ENCODE measurements around the gene ZBTB16. TPM values are rescaled to one million over a fixed set of nuclear protein-coding genes. Genes with fewer than 3 reads are reported as not detected.
A peak's percentile ranks its signal among the peaks of the same experiment; 100 is the strongest.

Gene ZBTB16
- total RNA-seq (100 to 1,000 TPM in 1 of 2 donors, 1 to 10 TPM in 1; 8.9 to 140 TPM), polyA plus RNA-seq (10 to 100 TPM; 18.7 to 50.4 TPM)

GRCh38 chr11:114059278-114059983 lies at the start of gene ZBTB16:
Gene ZBTB16, plus strand, starts transcription at chr11:114059711. Its CDS starts 3,590 bp downstream, at chr11:114063301.
- Histone ChIP-seq H3K27me3 (ENCODE audit: control insufficient read depth in 4 of 4, insufficient read depth in 4 of 4, low read length in 3 of 4) (no peaks in the 10 kb centered on the region), H3K9ac (ENCODE audit: low read depth in 1 of 2, low read length in 2 of 2) (peak within 1 kb of the TSS; percentile 73 to 84), H3K27ac (ENCODE audit: low read depth in 1 of 2, low read length in 2 of 2) (peak within 1 kb of the TSS; percentile 84 to 91), H3K36me3 (ENCODE audit: control insufficient read depth in 4 of 4, insufficient read depth in 3 of 4, low read depth in 1 of 4, low read length in 3 of 4) (peaks cover 3 to 8% (median 5%) of the 10 kb centered on the region in 4 donors), H3K4me1 (ENCODE audit: control insufficient read depth in 4 of 4, insufficient read depth in 4 of 4, low read length in 3 of 4) (peaks cover 14 to 37% (median 22%) of the 10 kb centered on the region in 4 donors), H3K4me3 (ENCODE audit: low read depth in 1 of 3, low read length in 3 of 3) (peak within 1 kb of the TSS; percentile 73 to 90 (median 90)), H3K9me3 (ENCODE audit: control insufficient read depth in 4 of 4, low read length in 3 of 4) (no peaks in the 10 kb centered on the region)
- no peak for TF ChIP-seq RXRA (IDR thresholded peaks at IDR 0.05)
- no peak for TF ChIP-seq ZBTB33 (IDR thresholded peaks at IDR 0.05)
- peak; percentile 98 for TF ChIP-seq YY1 (IDR thresholded peaks at IDR 0.05)
- TF ChIP-seq NR2F2 (IDR thresholded peaks at IDR 0.05) = no peak
- TF ChIP-seq MAX (IDR thresholded peaks at IDR 0.05) = no peak
- no peak for TF ChIP-seq JUND (IDR thresholded peaks at IDR 0.05)
- peak; percentile 33 for TF ChIP-seq CTCF (IDR thresholded peaks at IDR 0.05; ENCODE audit: low read depth, low read length, missing input control)
- no peak for TF ChIP-seq FOXA2 (IDR thresholded peaks at IDR 0.05)
- no peak for TF ChIP-seq HNF4A (conservative IDR thresholded peaks at IDR 0.05)
- peak; percentile 71 to 77 for TF ChIP-seq RAD21 (IDR thresholded peaks at IDR 0.05)
- peak; percentile 52 for TF ChIP-seq TAF1 (conservative IDR thresholded peaks at IDR 0.05)
- no peak for TF ChIP-seq GABPA (IDR thresholded peaks at IDR 0.05 in 1 of 2, conservative IDR thresholded peaks at IDR 0.05 in 1 of 2)
- TF ChIP-seq REST (IDR thresholded peaks at IDR 0.05) = peak; percentile 45
- TF ChIP-seq ATF3 (IDR thresholded peaks at IDR 0.05) = no peak
- no peak for TF ChIP-seq FOXA1 (IDR thresholded peaks at IDR 0.05)
- TF ChIP-seq SP1 (IDR thresholded peaks at IDR 0.05) = peak; percentile 4
- TF ChIP-seq HNF4G (IDR thresholded peaks at IDR 0.05) = no peak
- no peak for TF ChIP-seq EGR1 (IDR thresholded peaks at IDR 0.05; ENCODE audit: low read depth in 2 of 2)
- peak; percentile 76 for DNase-seq (ENCODE audit: low spot score)
- 1% methylated on average over 71 of the region's 71 CpGs for WGBS

All from liver (tissue), 9 donors.